ENCODE data around the gene TLDC2.
"Not testable (repeated sequence)": the region's sequence is repeated elsewhere in the genome, so short reads cannot be mapped to it uniquely, and the experiment has no call there.

The TLDC2 gene

GRCh38 chr20:36875702-36876472, at the start of gene TLDC2:
Gene TLDC2, plus strand, starts transcription at chr20:36876138. Its CDS starts 37 bp downstream, at chr20:36876175.
- DNase-seq = no peak

- no peak for DNase-seq
These were observed 49.2 kb upstream of the TLDC2 start for GRCh38 chr20:36826554-36827244.

- DNase-seq = peak in 3 of 14 donors; percentile 35 to 74 (median 46)
These were observed 48.2 kb upstream of the TLDC2 start for GRCh38 chr20:36827541-36828279.

- peak in 12 of 14 donors; percentile 21 to 91 (median 59) for DNase-seq
These were observed 44.9 kb upstream of the TLDC2 start for GRCh38 chr20:36830791-36831691.

- no peak for DNase-seq
These were observed 43.1 kb upstream of the TLDC2 start for GRCh38 chr20:36832791-36833190.

- peak in 4 of 14 donors; percentile 26 to 41 (median 34) for DNase-seq
These were observed 42.5 kb upstream of the TLDC2 start for GRCh38 chr20:36833275-36834020.

GRCh38 chr20:36835025-36835424, 40.9 kb upstream of the TLDC2 start:
- DNase-seq = no peak

GRCh38 chr20:36835453-36836198, 40.3 kb upstream of the TLDC2 start:
- peak; percentile 37 to 91 (median 83) for DNase-seq

- peak in 6 of 14 donors; percentile 28 to 61 (median 40) for DNase-seq
These were observed 39.2 kb upstream of the TLDC2 start for GRCh38 chr20:36836591-36837269.

GRCh38 chr20:36838376-36838775, 37.6 kb upstream of the TLDC2 start:
- DNase-seq = not testable (repeated sequence)

GRCh38 chr20:36839150-36839549, 36.8 kb upstream of the TLDC2 start:
- DNase-seq = no peak

GRCh38 chr20:36841030-36841429, 34.9 kb upstream of the TLDC2 start:
- DNase-seq = not testable (repeated sequence)

- DNase-seq = peak in 11 of 14 donors; percentile 31 to 73 (median 50)
These were observed 30.5 kb upstream of the TLDC2 start for GRCh38 chr20:36845288-36845971.

GRCh38 chr20:36847009-36847709, 28.8 kb upstream of the TLDC2 start:
- DNase-seq = peak in 12 of 14 donors; percentile 16 to 90 (median 48)

- no peak for DNase-seq
These were observed 28.3 kb upstream of the TLDC2 start for GRCh38 chr20:36847710-36848040.

- DNase-seq = peak in 3 of 14 donors; percentile 19 to 71 (median 30)
These were observed 27.8 kb upstream of the TLDC2 start for GRCh38 chr20:36848078-36848660.

GRCh38 chr20:36848677-36849076, 27.3 kb upstream of the TLDC2 start:
- no peak for DNase-seq

Measured in C1 segment of cervical spinal cord (tissue), 14 donors.